GM19455 (cell line): ENCODE results near the gene DENND1A.

Experiments used
- ATAC-seq: cut with Tn5 transposase; IDR thresholded peaks from one replicate; pipeline ENCODE4 v1.9.1; 2021; ENCODE audit not compliant: unreplicated experiment

The DENND1A gene

GRCh38 chr9:123365287-123365880 is 564.5 kb downstream of the DENND1A start:
- ATAC-seq: no peak

- no peak for ATAC-seq
Observed at GRCh38 chr9:123364241-123364824, 565.6 kb downstream of the DENND1A start.

- ATAC-seq: no peak
Observed at GRCh38 chr9:123362856-123363255, 567.1 kb downstream of the DENND1A start.

GRCh38 chr9:123361731-123362510 is 568.0 kb downstream of the DENND1A start:
- ATAC-seq: no peak

DNA sequence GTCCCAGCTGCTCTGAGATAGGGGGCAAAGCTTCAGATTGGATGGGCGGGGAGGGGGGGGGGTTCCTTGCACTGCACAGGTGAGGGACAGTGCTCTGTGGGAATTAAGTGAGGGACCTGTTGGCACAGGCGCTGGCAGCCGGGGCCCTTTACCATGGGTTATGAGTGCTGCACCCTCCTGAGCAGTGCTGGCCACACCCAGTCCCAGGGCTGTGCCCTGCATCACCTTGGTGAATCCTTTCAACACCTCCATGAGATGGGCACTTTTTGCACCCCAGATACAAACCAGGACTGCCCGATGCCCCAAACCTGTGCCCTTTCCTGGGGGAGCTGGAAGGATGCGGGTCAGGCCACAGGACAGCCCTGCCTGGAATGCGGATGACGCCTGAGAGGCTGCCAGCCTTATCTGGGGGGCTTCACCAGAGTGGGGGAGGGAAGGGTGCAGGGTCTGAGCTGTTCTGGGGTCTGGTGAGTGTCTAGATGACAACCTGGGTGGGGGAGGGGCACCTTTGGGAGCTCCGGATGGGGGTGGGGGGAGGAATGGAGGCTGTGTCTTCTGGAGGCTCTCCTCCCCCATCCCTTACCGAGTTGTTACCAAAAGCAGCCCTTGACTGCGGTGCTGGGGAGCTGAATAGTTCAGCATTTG is 568.7 kb downstream of the DENND1A start:
- ATAC-seq: no peak

DNA sequence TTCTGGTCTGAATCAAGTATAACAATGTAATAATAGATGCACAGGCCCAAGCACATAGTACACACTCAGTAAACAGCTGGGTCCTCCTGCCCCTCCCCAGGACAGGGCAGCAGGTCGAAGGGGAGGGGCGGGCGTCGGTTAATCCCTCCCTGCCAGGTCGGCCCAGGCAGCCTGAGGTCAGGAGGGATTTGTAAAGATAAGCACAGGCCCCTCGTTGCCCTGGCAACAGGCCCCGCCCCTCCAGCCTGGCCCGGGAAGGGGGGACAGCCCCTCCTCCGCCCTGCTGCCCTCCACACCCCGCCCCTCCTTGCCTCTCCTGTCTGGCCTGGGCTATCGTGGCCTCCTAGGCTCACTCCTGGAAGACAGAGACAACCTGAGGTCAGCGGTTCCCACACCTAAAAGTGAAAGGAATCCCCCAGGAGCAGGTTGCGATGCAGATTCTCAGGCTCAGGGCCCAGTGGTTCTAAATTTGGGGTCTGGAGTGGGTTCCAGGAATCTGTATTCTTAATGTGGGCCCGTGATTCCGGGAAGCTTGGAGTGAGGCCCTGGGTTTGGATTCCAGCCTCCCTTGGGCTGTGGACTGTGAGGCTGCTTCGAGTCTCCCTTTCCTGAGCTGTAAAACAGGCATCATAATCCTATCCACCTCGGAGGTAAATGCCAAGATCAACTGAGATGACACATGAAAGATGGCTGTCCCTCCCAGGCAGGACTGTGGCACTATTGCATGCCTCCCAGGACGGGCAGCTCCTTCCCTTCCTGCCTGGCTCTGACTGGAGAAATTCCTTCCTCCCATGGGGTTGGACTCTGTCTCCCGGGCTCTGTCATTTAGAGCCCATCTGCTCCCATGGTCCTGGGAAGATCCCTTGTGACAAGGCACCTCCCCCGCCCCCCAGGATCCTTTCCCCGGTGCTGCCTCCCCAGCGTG is 569.5 kb downstream of the DENND1A start:
- no peak for ATAC-seq

GRCh38 chr9:123359546-123359945 is 570.4 kb downstream of the DENND1A start:
- ATAC-seq: no peak

DNA sequence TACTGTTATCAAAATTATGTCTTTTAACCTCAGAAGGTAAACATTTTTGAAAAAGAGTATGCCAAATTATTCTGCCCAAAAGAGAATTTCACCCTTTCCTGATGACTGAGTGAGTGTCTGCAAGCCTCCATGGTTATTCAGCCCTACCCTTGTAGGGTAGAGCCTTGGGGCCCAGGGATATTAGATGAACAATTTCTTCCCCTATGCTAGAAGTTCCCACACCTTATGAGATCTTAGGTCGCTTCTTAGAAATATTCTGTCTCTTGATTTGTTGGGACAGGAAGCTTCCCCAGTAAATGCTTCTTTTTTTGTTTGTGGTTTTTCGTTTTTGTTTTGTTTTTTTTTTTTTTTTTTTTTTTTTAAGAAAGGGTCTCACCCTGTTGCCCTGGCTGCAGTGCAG is 570.8 kb downstream of the DENND1A start:
- ATAC-seq: no peak

DNA sequence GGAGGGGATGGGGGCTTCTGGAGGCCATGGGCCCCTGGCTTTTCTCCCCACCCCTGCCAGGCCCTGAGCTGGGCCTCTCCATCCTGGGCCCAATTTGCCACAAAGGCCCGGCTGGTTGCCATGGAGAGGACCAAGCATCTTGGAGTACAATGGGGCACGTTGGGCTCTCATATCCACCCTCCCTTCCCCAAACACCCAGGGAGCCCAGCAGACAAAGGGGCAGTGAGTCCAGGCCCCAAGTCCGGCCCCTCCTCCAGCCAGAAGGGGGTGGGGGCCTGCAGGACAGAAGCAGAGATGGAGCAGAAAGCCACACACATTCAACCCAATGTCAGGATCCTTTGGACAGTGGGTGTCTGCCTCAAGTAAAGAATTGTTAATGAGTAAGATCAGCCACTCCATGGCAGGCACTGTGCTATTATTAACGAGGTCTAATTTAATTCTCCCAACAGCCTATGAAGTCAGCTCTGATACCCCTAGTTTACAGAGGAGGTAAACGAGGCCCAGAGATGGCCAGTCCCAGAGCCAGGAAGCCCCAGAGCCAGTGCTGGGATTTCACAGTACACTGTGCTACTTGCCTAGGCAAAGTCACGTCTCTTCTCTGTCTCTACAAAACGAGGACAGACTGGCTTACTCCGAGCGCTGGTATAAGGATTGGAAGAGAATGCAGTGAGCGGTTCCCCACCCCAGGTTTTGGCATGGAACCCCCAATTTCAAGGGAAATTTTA is 571.6 kb downstream of the DENND1A start:
- no peak for ATAC-seq

DNA sequence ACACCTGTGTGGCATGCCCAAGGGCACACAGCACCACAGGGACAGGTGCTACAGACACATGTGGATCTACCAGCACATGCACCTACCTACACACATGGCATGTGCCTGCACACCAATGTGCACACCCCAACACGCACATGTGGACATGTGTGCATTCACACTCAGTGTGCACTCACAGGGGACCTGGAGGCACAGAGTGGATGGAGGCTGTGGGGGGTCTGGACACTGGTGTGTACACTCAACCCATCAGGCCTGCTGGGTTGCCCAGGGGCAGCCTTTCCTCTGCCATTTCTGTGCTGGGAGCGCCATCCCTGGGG is 572.2 kb downstream of the DENND1A start:
- no peak for ATAC-seq

DNA sequence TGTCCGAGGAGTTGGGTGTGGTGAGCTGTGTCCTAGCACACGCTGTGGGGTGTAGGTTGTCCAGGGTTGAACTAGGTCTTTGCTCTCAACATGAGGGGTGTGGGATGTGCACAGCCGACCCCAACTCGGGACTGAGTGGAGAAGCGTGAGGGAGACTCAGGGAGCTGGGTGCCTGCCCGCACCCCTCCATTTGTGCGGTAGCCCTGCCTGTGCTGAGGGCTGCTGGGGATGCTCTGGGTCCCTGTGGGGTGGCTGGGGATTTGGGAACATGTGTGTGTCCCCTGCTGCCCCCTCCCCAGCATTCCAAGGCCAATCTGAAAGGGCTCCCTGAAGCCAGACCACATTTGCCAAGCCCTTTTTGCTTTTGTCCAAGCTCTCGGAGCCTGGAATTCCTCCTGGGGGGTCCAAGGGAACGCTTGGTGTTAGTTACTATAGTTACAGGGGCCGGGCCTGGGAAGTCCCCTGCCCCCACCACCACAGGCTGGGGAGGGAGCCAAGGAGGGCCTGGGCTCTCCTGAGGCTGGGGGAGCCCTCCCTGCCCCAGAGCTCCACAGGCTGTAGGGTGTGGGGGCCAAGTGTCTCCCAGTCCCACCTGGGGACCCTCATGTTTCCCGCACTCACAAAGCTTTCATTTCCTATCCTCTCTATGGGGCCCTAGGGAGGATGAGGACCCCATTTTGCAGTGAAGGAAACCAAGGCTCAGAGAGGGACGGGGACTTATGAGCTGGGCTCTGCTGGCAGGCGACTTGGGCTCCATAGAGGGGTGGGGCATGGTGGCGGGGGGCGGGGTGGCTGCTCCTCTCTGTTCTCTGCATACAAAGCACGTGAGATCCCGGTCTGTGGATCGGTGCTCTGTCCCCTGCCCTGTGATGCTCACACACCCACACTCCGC is 572.8 kb downstream of the DENND1A start:
- ATAC-seq: no peak

- ATAC-seq: no peak
Observed at GRCh38 chr9:123355761-123356431, 574.0 kb downstream of the DENND1A start, which contains the start of gene CRB2. Gene CRB2, plus strand, starts transcription at chr9:123356197. Its CDS starts 64 bp downstream, at chr9:123356261.

DNA sequence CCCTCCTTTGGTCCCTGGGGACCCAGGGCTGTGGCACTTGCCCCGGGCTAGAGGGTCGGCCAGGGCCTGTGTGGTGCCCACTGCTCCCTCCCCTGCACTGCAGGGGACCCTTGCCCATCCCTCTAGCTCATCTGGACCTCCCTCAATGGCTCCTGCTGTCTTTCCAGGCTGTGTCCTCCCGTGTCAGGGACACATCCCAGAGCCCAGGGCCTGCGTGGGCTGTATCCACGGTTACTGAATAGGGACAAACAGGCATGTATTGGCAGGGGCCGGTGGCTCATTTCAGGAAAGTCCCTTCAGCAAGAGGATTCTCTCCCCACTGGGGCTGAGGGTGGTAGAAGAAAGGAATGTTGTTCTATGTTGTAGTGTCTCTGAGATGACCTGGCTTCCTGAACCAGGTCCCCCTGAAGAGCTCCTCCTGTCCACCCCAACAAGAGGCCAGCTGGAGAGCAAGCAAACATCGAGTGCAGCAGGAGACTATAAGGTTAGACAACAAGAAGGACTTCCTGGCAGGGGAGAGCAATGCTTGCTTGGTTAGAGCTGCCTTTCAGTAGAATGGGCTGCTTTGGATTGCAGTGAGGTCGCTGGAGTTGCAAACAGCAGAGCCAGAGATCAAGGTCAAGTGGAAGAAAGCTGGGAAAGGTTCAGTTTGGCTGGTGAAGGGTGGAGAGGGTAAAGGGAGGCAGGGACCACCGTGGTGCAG is 575.0 kb downstream of the DENND1A start:
- ATAC-seq: no peak

GRCh38 chr9:123353984-123354591 is 575.8 kb downstream of the DENND1A start:
- peak; percentile 60 for ATAC-seq

DNA sequence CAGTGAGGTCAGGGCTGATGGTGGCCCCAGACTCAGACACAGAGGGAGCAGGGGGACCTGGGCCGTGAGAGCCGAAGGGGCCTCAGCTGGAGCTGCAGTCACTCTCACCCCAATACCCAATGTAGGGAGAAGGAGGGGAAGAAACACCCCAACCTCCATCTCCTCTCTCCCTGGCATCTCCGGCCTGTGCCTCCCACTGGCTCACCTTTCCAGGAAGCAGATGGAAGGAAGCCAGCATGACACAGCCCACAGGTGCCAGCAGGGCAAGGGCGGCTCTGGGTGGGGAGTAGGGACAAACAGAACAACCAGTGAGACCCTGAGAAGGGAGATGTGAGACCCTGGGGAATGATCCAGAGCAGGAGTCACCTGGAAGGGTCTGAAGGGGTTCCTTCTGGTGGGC is 576.9 kb downstream of the DENND1A start:
- no peak for ATAC-seq

GRCh38 chr9:123350590-123351310 is 579.2 kb downstream of the DENND1A start:
- ATAC-seq: no peak
